ENCODE data around the gene IFIH1. TPM values are rescaled to one million over a fixed set of nuclear protein-coding genes. Genes with fewer than 3 reads are reported as not detected.

Gene IFIH1
- total and polyA plus RNA-seq, 9 of the 15 experiments (the other 6 are each of a cell fraction or from before 2014, with no cell fraction given): 0.15 to 1.2 (median 0.60) TPM; not detected in 1

- TF ChIP-seq CSDE1 (IDR thresholded peaks at IDR 0.05) (no peak), HNRNPH1 (optimal IDR thresholded peaks at IDR 0.05; ENCODE audit: low read depth, low read length) (no peak), NBN (IDR thresholded peaks at IDR 0.05; ENCODE audit: low read depth) (no peak), RERE (CRISPR knock-in tag; IDR thresholded peaks at IDR 0.05; ENCODE audit: borderline replicate concordance) (no peak), ZNF124 (CRISPR knock-in tag; IDR thresholded peaks at IDR 0.05) (no peak), ZMIZ1 (IDR thresholded peaks at IDR 0.05; ENCODE audit: low read depth in 2 of 2, low read length in 2 of 2) (no peak), NCOA4 (IDR thresholded peaks at IDR 0.05; ENCODE audit: partially characterized antibody) (no peak), XRCC5 (IDR thresholded peaks at IDR 0.05; ENCODE audit: low read depth, low read length) (no peak), HNRNPLL (IDR thresholded peaks at IDR 0.05; ENCODE audit: low read depth, low read length, poor library complexity, severe bottlenecking) (no peak), ZNF143 (CRISPR knock-in tag; IDR thresholded peaks at IDR 0.05) (no peak), NR2F6 (CRISPR knock-in tag; IDR thresholded peaks at IDR 0.05) (no peak), CBX1 (IDR thresholded peaks at IDR 0.05; ENCODE audit: low read depth) (no peak), SP1 (CRISPR knock-in tag; IDR thresholded peaks at IDR 0.05) (peak; percentile 45), ZNF311 (CRISPR knock-in tag; IDR thresholded peaks at IDR 0.05) (no peak), MAZ (CRISPR knock-in tag; conservative IDR thresholded peaks at IDR 0.05 in 1 of 2, IDR thresholded peaks at IDR 0.05 in 1 of 2) (peak in 1 of 2 experiments; percentile 86; a peak in 2 of 4 replicates), IRF9 (tag; IDR thresholded peaks at IDR 0.05) (no peak), RHOXF2B (CRISPR knock-in tag; conservative IDR thresholded peaks at IDR 0.05) (no peak), ZBED1 (IDR thresholded peaks at IDR 0.05) (no peak), HDAC8 (tag; IDR thresholded peaks at IDR 0.05) (no peak)
Observed at GRCh38 chr2:162343824-162344616, 25.5 kb upstream of the IFIH1 start, which contains the start of gene GCA (continued).

All from K562 (cell line).